ENCODE results near the gene OGG1. TPM values are rescaled to one million over a fixed set of nuclear protein-coding genes. Genes with fewer than 3 reads are reported as not detected.

Gene OGG1
- total RNA-seq, 1 donor from 2014 or later = 17.2 TPM

GRCh38 chr3:9721015-9721699, 28.6 kb upstream of the OGG1 start:
- Histone ChIP-seq H3K4me3 (no peak overlapping the region), H3K27ac (no peak overlapping the region), H3K4me1 (peaks cover under 1% of the 10 kb centered on the region), H3K27me3 (no peaks in the 10 kb centered on the region), H3K9me3 (no peaks in the 10 kb centered on the region), H3K36me3 (no peaks in the 10 kb centered on the region)
- TF ChIP-seq CTCF (IDR thresholded peaks at IDR 0.05) = no peak
- intact Hi-C loops (cut with DNase I) = no loop called here
- DNase-seq (no peak), ATAC-seq (no peak)

GRCh38 chr3:9721700-9722060, 28.1 kb upstream of the OGG1 start:
- no peaks in the 10 kb centered on the region for H3K9me3 ChIP-seq
- H3K27me3 ChIP-seq = no peaks in the 10 kb centered on the region
- no peak for TF ChIP-seq CTCF (IDR thresholded peaks at IDR 0.05)
- intact Hi-C loops (cut with DNase I) = no loop called here
- H3K36me3 ChIP-seq = no peaks in the 10 kb centered on the region
- H3K4me3 ChIP-seq = no peak overlapping the region
- DNase-seq (no peak), ATAC-seq (no peak)
- no peaks in the 10 kb centered on the region for H3K4me1 ChIP-seq
- H3K27ac ChIP-seq = no peak overlapping the region

GRCh38 chr3:9725775-9726515, 23.8 kb upstream of the OGG1 start:
- no peak for TF ChIP-seq CTCF (IDR thresholded peaks at IDR 0.05)
- Histone ChIP-seq H3K4me3 (no peak overlapping the region), H3K27me3 (no peaks in the 10 kb centered on the region), H3K9me3 (no peaks in the 10 kb centered on the region), H3K4me1 (peaks cover 8% of the 10 kb centered on the region), H3K36me3 (no peaks in the 10 kb centered on the region), H3K27ac (no peak overlapping the region)
- ATAC-seq = no peak
- intact Hi-C loops (cut with DNase I) = no loop called here
- no peak for DNase-seq

- H3K4me1 ChIP-seq = peaks cover 8% of the 10 kb centered on the region
- no peaks in the 10 kb centered on the region for H3K36me3 ChIP-seq
- no peaks in the 10 kb centered on the region for H3K27me3 ChIP-seq
- peak; percentile 21 for TF ChIP-seq CTCF (IDR thresholded peaks at IDR 0.05)
- intact Hi-C loops (cut with DNase I) = no loop called here
- ATAC-seq = no peak
- no peak for DNase-seq
- H3K27ac ChIP-seq = no peak overlapping the region
- no peak overlapping the region for H3K4me3 ChIP-seq
- no peaks in the 10 kb centered on the region for H3K9me3 ChIP-seq
Observed at GRCh38 chr3:9727041-9727595, 22.6 kb upstream of the OGG1 start.

- no peak overlapping the region for H3K27ac ChIP-seq
- no peak for DNase-seq
- no peak for ATAC-seq
- intact Hi-C loops (cut with DNase I) = no loop called here
- H3K36me3 ChIP-seq = no peaks in the 10 kb centered on the region
- no peaks in the 10 kb centered on the region for H3K9me3 ChIP-seq
- no peaks in the 10 kb centered on the region for H3K27me3 ChIP-seq
- H3K4me1 ChIP-seq = peaks cover 13% of the 10 kb centered on the region
- TF ChIP-seq CTCF (IDR thresholded peaks at IDR 0.05) = no peak
- H3K4me3 ChIP-seq = no peak overlapping the region
Observed at GRCh38 chr3:9727743-9728142, 22.0 kb upstream of the OGG1 start.
